Esophagus (tissue), 2 donors: ENCODE results near the gene CFAP74. TPM values are rescaled to one million over a fixed set of nuclear protein-coding genes. Genes with fewer than 3 reads are reported as not detected.
"Not testable (repeated sequence)": the region's sequence is repeated elsewhere in the genome, so short reads cannot be mapped to it uniquely, and the experiment has no call there.

Experiments used
- H3K27ac ChIP-seq, 2 donors: one replicate each; pipeline ENCODE4 v1.5.1; 2013; ENCODE audit warnings: low read depth in 2 of 2, mild to moderate bottlenecking in 2 of 2, inconsistent platforms in 1 of 2, low read length in 1 of 2, moderate library complexity in 1 of 2
- H3K27me3 ChIP-seq, 2 donors: one replicate each; pipeline ENCODE4 v1.6.1; 2013; ENCODE audit warnings: low read length in 2 of 2, control low read depth in 1 of 2, mild to moderate bottlenecking in 1 of 2; ENCODE audit not compliant: insufficient read depth in 2 of 2, control insufficient read depth in 1 of 2
- H3K36me3 ChIP-seq, 2 donors: one replicate each; pipeline ENCODE4 v1.6.1; 2013; ENCODE audit warnings: low read length in 1 of 2; ENCODE audit not compliant: control insufficient read depth in 2 of 2, insufficient read depth in 2 of 2
- H3K4me1 ChIP-seq, 2 donors: one replicate each; pipeline ENCODE4 v1.6.1; 2013; ENCODE audit warnings: low read length in 1 of 2; ENCODE audit not compliant: control insufficient read depth in 2 of 2, insufficient read depth in 2 of 2
- H3K4me3 ChIP-seq, 2 donors: one replicate each; pipeline ENCODE4 v1.5.1; 2013; ENCODE audit warnings: low read length in 2 of 2, mild to moderate bottlenecking in 2 of 2, low read depth in 1 of 2, moderate library complexity in 1 of 2
- H3K9me3 ChIP-seq, 2 donors: one replicate each; pipeline ENCODE4 v1.6.1; 2013; ENCODE audit warnings: mild to moderate bottlenecking in 2 of 2, low read depth in 1 of 2, low read length in 1 of 2, moderate library complexity in 1 of 2; ENCODE audit not compliant: control insufficient read depth in 2 of 2, insufficient read depth in 1 of 2
- WGBS, 2 donors: extraction: QIAGEN DNeasy Blood & Tissue Kit; methylation state at CpG; one replicate each; pipeline ENCODE4 v1.1.7; 2013; 5-methylcytosine and 5-hydroxymethylcytosine counted together
- polyA plus RNA-seq, 2 donors: library from polyadenylated mRNA; stranded (reverse); fragments of 200-250 nt; gene quantifications; one replicate each; pipeline ENCODE4 v1.2.3, GENCODE V29; 2013
- donor health status: healthy with polysubstance abuse.
- donor health status: Bipolar disorder and iron deficiency.

The CFAP74 gene
- polyA plus RNA-seq, 2 donors = 0.04 TPM

DNA sequence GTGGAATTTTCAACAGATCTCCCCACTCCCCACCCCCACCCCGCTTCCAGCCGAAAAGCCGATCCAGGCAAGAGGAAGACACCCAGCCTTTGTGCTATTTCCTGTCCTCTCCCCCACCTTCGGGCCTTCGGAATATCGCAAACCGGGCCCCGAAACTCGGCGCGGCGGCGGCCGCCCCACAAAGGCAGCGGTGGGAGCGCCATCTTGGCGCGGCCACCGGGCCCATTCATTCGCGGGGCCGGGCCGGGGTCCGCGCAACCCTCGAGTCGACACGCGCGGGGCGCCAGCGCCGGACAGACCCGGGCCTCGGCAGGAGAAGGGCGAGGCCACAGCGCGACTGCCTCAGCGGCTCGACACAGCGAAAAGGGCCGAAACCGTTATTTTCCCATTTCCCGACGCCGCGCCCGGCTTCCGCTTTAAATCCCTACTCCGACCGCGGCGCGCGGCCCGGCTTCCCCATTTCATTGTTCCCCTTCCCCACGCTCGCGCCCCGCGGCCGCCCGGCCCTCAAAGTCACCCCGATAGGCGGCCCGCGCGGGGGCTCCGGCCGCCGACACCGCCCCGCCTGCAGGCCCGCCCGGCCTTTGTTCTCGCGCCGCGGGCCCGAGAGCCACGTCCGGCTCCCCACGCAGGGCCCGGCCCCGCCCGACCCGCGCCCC is 113.6 kb downstream of the CFAP74 start:
- 0 to 1% methylated on average over 60 to 88 of the region's 88 CpGs for WGBS, 2 donors
- Histone ChIP-seq H3K9me3 (no peaks in the 10 kb centered on the region), H3K27ac (peak overlapping the region; percentile 85 to 98), H3K36me3 (no peaks in the 10 kb centered on the region), H3K4me1 (peaks cover 9 to 31% of the 10 kb centered on the region in 2 donors), H3K4me3 (peak overlapping the region; percentile 74), H3K27me3 (no peaks in the 10 kb centered on the region)

GRCh38 chr1:1889090-1889750 is 114.4 kb downstream of the CFAP74 start:
- Histone ChIP-seq H3K4me3 (peak overlapping the region in 1 of 2 donors; percentile 74), H3K27me3 (no peaks in the 10 kb centered on the region), H3K9me3 (no peaks in the 10 kb centered on the region), H3K4me1 (peaks cover 9 to 23% of the 10 kb centered on the region in 2 donors), H3K36me3 (no peaks in the 10 kb centered on the region), H3K27ac (no peak overlapping the region)
- 10 to 17% methylated on average over 9 of the region's 9 CpGs for WGBS, 2 donors

DNA sequence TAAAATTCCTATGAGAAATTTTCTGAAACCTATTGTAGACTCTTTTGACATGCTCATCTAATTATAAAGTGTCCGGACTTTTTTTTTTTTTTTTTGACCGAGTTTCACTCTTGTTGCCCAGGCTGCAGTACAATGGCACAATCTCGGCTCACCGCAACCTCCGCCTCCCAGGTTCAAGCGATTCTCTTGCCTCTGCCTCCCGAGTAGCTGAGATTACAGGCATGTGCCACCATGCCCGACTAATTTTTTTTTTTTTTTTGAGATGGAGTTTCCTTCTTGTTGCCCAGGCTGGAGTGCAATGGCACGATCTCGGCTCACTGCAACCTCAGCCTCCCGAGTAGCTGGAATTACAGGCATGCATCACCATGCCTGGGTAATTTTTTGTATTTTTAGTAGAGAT is 119.7 kb downstream of the CFAP74 start:
- H3K9me3 ChIP-seq, H3K36me3 ChIP-seq, H3K27ac ChIP-seq, H3K4me1 ChIP-seq, H3K27me3 ChIP-seq, H3K4me3 ChIP-seq: not testable (repeated sequence)
- WGBS, 2 donors = 71 to 78% methylated on average over 11 of the region's 11 CpGs

DNA sequence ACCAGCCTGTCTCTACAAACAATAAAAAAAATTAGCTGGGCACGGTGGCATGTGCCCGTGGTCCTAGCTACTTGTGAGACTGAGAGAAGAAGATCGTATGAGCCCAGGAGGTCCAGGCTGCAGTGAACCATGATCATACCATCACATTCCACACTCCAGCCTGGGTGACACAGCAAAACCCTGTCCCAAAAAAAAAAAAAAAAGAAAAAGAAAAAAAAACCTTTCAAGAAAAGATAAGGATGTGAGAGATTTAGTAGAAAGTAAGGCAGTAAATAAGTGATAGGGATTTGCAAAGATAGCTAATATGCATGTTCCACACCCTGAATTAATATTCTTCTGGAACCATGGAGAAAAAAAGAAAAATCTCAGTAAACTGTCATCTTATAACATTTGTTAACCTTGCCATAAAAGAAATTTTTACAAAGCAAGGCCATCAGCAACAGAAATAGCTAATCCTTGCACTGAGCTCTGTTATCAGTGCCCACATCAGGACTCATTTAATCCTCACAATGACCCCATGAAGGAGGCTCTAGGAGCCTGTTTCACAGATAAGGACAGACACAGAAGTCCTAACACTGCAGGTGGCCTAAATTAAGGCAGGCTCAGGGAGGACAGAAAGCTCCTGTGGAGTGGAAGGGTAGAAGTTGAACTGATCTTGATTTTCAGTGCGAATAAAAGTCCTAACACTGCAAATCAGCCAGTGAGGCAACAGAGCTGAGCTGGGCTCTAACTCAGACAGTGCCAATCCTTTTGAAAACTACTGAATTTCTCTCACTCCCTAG is 120.3 kb downstream of the CFAP74 start:
- Histone ChIP-seq H3K4me3 (no peak overlapping the region), H3K36me3 (no peaks in the 10 kb centered on the region), H3K9me3 (no peaks in the 10 kb centered on the region), H3K27me3 (no peaks in the 10 kb centered on the region), H3K27ac (no peak overlapping the region), H3K4me1 (peaks cover 9 to 10% of the 10 kb centered on the region in 2 donors)
- WGBS, 2 donors = 46 to 53% methylated on average over 4 of the region's 4 CpGs

GRCh38 chr1:1881727-1882126 is 121.9 kb downstream of the CFAP74 start:
- H3K4me3 ChIP-seq = no peak overlapping the region
- H3K4me1 ChIP-seq = peaks cover 6 to 13% of the 10 kb centered on the region in 2 donors
- H3K27me3 ChIP-seq = no peaks in the 10 kb centered on the region
- H3K27ac ChIP-seq = no peak overlapping the region
- WGBS, 2 donors = 75 to 87% methylated on average over 6 of the region's 6 CpGs
- H3K36me3 ChIP-seq = no peaks in the 10 kb centered on the region
- no peaks in the 10 kb centered on the region for H3K9me3 ChIP-seq

DNA sequence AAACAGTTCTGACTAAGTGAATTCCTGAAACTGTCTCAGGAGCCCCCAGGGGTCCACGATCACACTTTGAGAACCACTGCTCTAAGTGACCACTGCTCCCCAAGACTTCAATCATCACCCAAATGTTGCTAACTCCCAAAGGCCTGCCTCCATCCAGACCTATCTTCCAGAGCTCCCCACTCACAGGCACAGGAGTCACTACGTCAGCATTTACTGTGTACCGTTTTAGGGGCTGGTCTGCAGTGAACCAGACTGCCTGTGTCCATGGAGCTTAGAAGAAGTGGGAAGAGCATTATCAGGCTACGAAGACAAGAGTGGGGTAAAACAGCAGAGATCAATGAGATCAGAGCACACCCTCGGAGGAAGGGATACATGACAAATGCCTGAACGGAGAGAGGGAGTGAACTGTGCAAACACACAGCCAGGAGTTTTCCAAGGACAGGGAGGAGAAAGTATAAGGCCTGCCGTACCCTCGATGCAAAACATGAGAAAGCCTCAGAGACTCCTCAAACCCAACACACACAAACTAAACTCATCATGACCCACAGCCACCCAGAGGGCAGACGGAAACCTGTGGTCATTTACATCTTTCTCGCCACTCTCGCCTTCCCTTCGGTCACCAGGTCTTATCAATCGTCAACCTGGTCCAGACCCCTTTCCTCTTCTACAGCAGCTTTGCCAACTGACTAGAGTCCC is 122.8 kb downstream of the CFAP74 start:
- WGBS, 2 donors = 55 to 59% methylated on average over 13 of the region's 13 CpGs

GRCh38 chr1:1879942-1880341 is 123.6 kb downstream of the CFAP74 start:
- Histone ChIP-seq H3K4me3 (no peak overlapping the region), H3K27ac (no peak overlapping the region), H3K9me3 (no peaks in the 10 kb centered on the region), H3K36me3 (peaks cover 0 to 4% of the 10 kb centered on the region in 2 donors), H3K4me1 (peaks cover 6 to 18% of the 10 kb centered on the region in 2 donors), H3K27me3 (no peaks in the 10 kb centered on the region)
- 94 to 96% methylated on average over 5 of the region's 5 CpGs for WGBS, 2 donors

More for the DNA sequence above, 122.8 kb downstream of the CFAP74 start:
- Histone ChIP-seq H3K27me3 (no peaks in the 10 kb centered on the region), H3K36me3 (peaks cover 0 to 4% of the 10 kb centered on the region in 2 donors), H3K27ac (no peak overlapping the region), H3K4me3 (no peak overlapping the region), H3K4me1 (peaks cover 6 to 18% of the 10 kb centered on the region in 2 donors), H3K9me3 (no peaks in the 10 kb centered on the region)

DNA sequence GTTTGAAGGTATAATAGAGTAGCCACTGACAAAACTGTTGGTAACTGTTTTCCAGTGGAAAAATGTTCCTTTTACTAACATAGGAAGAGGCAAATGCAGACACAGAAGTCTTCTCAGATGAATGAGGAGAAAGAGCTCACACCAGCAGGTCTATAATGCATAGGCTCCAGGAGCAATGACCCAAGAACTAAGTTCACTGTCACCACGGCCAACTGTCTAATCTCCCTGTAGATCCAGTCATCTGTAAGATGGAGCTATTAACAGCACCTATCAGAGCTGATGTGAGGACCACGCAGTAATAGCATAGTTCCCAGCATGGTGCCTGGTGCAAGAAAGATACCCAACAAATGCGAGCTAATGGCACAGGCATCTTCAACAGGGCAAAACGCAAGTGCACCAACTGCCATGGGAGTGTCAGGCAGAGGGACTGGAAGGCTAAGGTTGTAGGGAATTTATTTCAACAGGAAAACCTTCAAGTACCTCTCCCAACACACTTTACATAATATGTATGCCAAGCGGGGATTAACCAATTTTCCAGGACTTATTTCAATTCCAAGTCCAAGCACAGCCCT is 125.6 kb downstream of the CFAP74 start:
- Histone ChIP-seq H3K4me1 (peaks cover 6 to 25% of the 10 kb centered on the region in 2 donors), H3K36me3 (peaks cover 0 to 6% of the 10 kb centered on the region in 2 donors), H3K4me3 (no peak overlapping the region), H3K9me3 (no peaks in the 10 kb centered on the region), H3K27me3 (no peaks in the 10 kb centered on the region), H3K27ac (no peak overlapping the region)
- 82 to 86% methylated on average over 5 of the region's 5 CpGs for WGBS, 2 donors

DNA sequence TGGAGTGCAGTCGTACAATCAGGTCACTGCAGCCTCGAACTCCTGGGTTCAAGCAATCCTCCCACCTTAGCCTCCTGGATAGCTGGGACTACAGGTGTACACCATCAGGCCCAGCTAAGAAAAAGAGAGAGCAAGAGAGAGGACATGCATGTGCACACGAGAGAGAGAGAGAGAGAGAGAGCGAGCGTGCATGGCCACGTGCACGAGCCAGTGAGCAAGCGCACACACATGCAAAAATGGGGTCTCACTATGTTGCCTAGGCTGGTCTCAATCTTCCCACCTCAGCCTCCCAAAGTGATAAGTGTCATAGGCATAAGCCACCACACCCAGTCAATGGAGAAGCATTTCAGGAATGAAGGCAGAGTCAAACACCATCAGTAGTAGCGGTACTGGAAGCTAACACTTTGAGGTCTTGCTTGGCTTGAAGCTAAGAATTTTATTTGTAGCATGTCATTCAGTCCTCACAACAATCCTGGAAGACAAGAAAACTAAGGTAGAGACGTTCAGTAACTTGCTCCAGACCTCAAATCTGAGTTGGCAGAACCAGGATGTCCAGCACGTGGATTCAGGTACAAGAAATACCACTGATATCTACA is 127.2 kb downstream of the CFAP74 start:
- H3K9me3 ChIP-seq = no peaks in the 10 kb centered on the region
- H3K27me3 ChIP-seq = no peaks in the 10 kb centered on the region
- peaks cover 6 to 25% of the 10 kb centered on the region in 2 donors for H3K4me1 ChIP-seq
- 83 to 85% methylated on average over 11 of the region's 11 CpGs for WGBS, 2 donors
- H3K36me3 ChIP-seq = peaks cover 0 to 6% of the 10 kb centered on the region in 2 donors
- no peak overlapping the region for H3K27ac ChIP-seq
- H3K4me3 ChIP-seq = no peak overlapping the region
